Chondrocyte (in vitro differentiated cells): ENCODE results near the gene ANAPC5. TPM values are rescaled to one million over a fixed set of nuclear protein-coding genes. Genes with fewer than 3 reads are reported as not detected.
"Not testable (repeated sequence)": the region's sequence is repeated elsewhere in the genome, so short reads cannot be mapped to it uniquely, and the experiment has no call there.

Source experiments
- DNase-seq: peaks from one replicate; pipeline ENCODE4 v3.0.0; 2021; ENCODE audit warnings: mixed read lengths, low spot score
- H3K27ac Mint-ChIP-seq: one replicate; pipeline ENCODE4 v1.8.0; 2021; ENCODE audit warnings: mild to moderate bottlenecking, moderate library complexity, mixed read lengths; ENCODE audit not compliant: unreplicated experiment
- H3K27me3 Mint-ChIP-seq: 2 replicates; pipeline ENCODE4 v1.8.0; 2021; ENCODE audit warnings: low read depth, mixed read lengths
- H3K36me3 Mint-ChIP-seq: 2 replicates; pipeline ENCODE4 v1.8.0; 2021; ENCODE audit warnings: low read depth, mixed read lengths
- H3K4me1 Mint-ChIP-seq: 2 replicates; pipeline ENCODE4 v1.8.0; 2021; ENCODE audit warnings: low read depth, mild to moderate bottlenecking, mixed read lengths
- H3K4me3 Mint-ChIP-seq: one replicate; pipeline ENCODE4 v1.8.0; 2021; ENCODE audit warnings: mild to moderate bottlenecking, moderate library complexity, mixed read lengths; ENCODE audit not compliant: unreplicated experiment
- H3K9me3 Mint-ChIP-seq: 2 replicates; pipeline ENCODE4 v1.8.0; 2021; ENCODE audit warnings: low read depth, mixed read lengths
- total RNA-seq: library from RNA; stranded (reverse); gene quantifications from 3 replicates; pipeline ENCODE4 v1.2.1, GENCODE V29; 2021
- TF ChIP-seq, protein P1 (sequence below): fragments of 200-600 bp; sonication (generic); IDR thresholded peaks from 2 replicates; pipeline ENCODE4 v1.5.0; 2021; ENCODE audit warnings: antibody characterized with exemption, mild to moderate bottlenecking, moderate library complexity

The ANAPC5 gene
- total RNA-seq, 1 donor from 2014 or later: 111 TPM

- Mint-ChIP-seq H3K4me3 (no peak overlapping the region), H3K9me3 (no peaks in the 10 kb centered on the region), H3K36me3 (no peaks in the 10 kb centered on the region), H3K4me1 (no peaks in the 10 kb centered on the region), H3K27ac (no peak overlapping the region), H3K27me3 (peaks cover 1% of the 10 kb centered on the region)
- TF ChIP-seq, protein P1, sequence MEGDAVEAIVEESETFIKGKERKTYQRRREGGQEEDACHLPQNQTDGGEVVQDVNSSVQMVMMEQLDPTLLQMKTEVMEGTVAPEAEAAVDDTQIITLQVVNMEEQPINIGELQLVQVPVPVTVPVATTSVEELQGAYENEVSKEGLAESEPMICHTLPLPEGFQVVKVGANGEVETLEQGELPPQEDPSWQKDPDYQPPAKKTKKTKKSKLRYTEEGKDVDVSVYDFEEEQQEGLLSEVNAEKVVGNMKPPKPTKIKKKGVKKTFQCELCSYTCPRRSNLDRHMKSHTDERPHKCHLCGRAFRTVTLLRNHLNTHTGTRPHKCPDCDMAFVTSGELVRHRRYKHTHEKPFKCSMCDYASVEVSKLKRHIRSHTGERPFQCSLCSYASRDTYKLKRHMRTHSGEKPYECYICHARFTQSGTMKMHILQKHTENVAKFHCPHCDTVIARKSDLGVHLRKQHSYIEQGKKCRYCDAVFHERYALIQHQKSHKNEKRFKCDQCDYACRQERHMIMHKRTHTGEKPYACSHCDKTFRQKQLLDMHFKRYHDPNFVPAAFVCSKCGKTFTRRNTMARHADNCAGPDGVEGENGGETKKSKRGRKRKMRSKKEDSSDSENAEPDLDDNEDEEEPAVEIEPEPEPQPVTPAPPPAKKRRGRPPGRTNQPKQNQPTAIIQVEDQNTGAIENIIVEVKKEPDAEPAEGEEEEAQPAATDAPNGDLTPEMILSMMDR: peak; percentile 49
- no peak for DNase-seq
Observed at GRCh38 chr12:121383601-121384021, 31.4 kb upstream of the ANAPC5 start.

GRCh38 chr12:121379945-121380344 lies 27.7 kb upstream of the ANAPC5 start:
- no peaks in the 10 kb centered on the region for H3K36me3 Mint-ChIP-seq
- H3K4me1 Mint-ChIP-seq: no peaks in the 10 kb centered on the region
- TF ChIP-seq, protein P1: no peak
- no peaks in the 10 kb centered on the region for H3K9me3 Mint-ChIP-seq
- H3K27ac Mint-ChIP-seq: no peak overlapping the region
- H3K4me3 Mint-ChIP-seq: no peak overlapping the region
- H3K27me3 Mint-ChIP-seq: peaks cover 2% of the 10 kb centered on the region
- DNase-seq: no peak

GRCh38 chr12:121378736-121379135 lies 26.5 kb upstream of the ANAPC5 start:
- Mint-ChIP-seq H3K4me3 (no peak overlapping the region), H3K36me3 (no peaks in the 10 kb centered on the region), H3K9me3 (no peaks in the 10 kb centered on the region), H3K27ac (no peak overlapping the region), H3K4me1 (no peaks in the 10 kb centered on the region), H3K27me3 (peaks cover 2% of the 10 kb centered on the region)
- TF ChIP-seq, protein P1: no peak
- no peak for DNase-seq

DNA sequence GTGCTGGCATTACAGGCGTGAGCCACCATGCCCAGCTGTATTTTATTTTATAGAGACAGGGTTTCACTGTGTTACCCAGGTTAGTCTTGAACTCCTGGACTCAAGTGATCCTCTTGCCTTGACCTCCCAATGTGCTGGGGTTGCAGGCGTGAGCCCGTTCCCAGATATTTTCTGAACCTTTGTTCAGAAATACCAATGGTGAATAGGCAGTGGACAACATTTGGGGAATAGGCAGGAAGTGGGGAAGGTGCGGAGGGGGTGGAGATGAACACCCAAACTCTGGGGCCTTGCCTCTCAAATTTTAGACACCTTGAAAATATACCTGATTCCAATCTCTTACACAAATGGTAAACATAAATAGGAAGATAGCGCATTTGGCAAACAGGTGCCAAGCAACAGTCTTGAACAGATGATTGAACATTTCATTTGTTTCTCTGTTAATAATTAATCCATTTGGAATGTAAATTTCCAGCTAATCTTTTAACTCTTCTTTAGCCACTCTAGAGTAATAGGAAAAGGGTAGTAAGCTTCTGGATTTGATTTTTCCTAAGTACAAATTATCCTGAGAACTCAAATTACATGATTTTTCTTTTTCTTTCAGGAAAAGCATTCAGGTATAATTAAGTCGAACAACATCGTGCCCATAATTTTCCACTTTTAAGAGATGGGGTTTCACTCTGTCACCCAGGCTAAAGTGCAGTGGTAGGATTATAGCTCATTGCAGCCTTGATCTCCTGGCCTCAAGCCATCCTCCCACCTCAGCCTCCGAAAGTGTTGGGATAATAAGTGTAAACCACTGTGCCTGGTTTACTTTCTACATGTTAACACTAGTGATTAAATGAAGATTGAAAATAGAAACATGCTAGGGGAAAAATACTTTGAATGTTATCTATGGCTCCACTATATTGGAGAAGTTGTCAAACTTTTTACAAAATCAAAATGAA lies 24.8 kb upstream of the ANAPC5 start:
- no peak overlapping the region for H3K4me3 Mint-ChIP-seq
- no peaks in the 10 kb centered on the region for H3K9me3 Mint-ChIP-seq
- DNase-seq: no peak
- no peak overlapping the region for H3K27ac Mint-ChIP-seq
- H3K36me3 Mint-ChIP-seq: no peaks in the 10 kb centered on the region
- peaks cover 2% of the 10 kb centered on the region for H3K4me1 Mint-ChIP-seq
- H3K27me3 Mint-ChIP-seq: peaks cover 2% of the 10 kb centered on the region
- TF ChIP-seq, protein P1: no peak

GRCh38 chr12:121374945-121375584 lies 22.9 kb upstream of the ANAPC5 start:
- not testable (repeated sequence) for H3K4me3 Mint-ChIP-seq, H3K27ac Mint-ChIP-seq, DNase-seq, H3K36me3 Mint-ChIP-seq, H3K27me3 Mint-ChIP-seq, H3K9me3 Mint-ChIP-seq, H3K4me1 Mint-ChIP-seq

DNA sequence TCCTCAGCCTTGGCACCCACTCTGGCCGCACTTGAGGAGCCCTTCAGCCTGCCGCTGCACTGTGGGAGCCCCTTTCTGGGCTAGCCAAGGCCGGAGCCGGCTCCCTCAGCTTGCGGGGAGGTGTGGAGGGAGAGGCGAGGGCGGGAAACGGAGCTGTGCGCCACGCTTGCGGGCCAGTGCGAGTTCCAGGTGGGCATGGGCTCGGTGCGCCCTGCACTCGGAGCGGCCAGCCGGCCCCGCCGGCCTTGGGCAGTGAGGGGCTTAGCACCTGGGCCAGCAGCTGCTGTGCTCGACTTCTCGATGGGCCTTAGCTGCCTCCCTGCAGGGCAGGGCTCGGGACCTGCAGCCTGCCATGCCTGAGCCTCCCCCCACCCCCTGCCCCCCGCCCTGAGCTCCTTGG lies 22.1 kb upstream of the ANAPC5 start:
- not testable (repeated sequence) for H3K4me3 Mint-ChIP-seq, H3K4me1 Mint-ChIP-seq, DNase-seq, H3K27me3 Mint-ChIP-seq, H3K9me3 Mint-ChIP-seq, H3K27ac Mint-ChIP-seq, H3K36me3 Mint-ChIP-seq
